Measurements from ENCODE around the gene TOP3B. TPM values are rescaled to one million over a fixed set of nuclear protein-coding genes. Genes with fewer than 3 reads are reported as not detected.
A peak's percentile ranks its signal among the peaks of the same experiment; 100 is the strongest.

The TOP3B gene
- total and polyA plus RNA-seq, 8 donors: 22.5 to 43.5 (median 30.6) TPM

GRCh38 chr22:21959274-21960074 is 23.1 kb downstream of the TOP3B start:
- Histone ChIP-seq H3K4me1 (no peaks in the 10 kb centered on the region), H3K27me3 (no peaks in the 10 kb centered on the region), H3K36me3 (peaks cover 0 to 69% of the 10 kb centered on the region in 2 donors), H3K27ac (no peak overlapping the region), H3K9me3 (no peaks in the 10 kb centered on the region), H3K4me3 (no peak overlapping the region)
- DNase-seq (no peak), ATAC-seq (no peak)
- intact Hi-C loops (cut with DNase I): no loop called here
- TF ChIP-seq CTCF (IDR thresholded peaks at IDR 0.05): no peak

- intact Hi-C loops (cut with DNase I): no loop called here
- ATAC-seq (no peak), DNase-seq (no peak)
- no peaks in the 10 kb centered on the region for H3K27me3 ChIP-seq
- no peaks in the 10 kb centered on the region for H3K4me1 ChIP-seq
- no peak for TF ChIP-seq CTCF (IDR thresholded peaks at IDR 0.05)
- H3K9me3 ChIP-seq: no peaks in the 10 kb centered on the region
- H3K4me3 ChIP-seq: no peak overlapping the region
- no peak overlapping the region for H3K27ac ChIP-seq
- peaks cover 0 to 60% of the 10 kb centered on the region in 2 donors for H3K36me3 ChIP-seq
Measured at GRCh38 chr22:21958360-21959273, 24.0 kb downstream of the TOP3B start.

- Histone ChIP-seq H3K9me3 (no peaks in the 10 kb centered on the region), H3K4me1 (peaks cover 8 to 48% of the 10 kb centered on the region in 2 donors), H3K27ac (peak within 1 kb of the TSS; percentile 19 to 98), H3K36me3 (peaks cover 0 to 3% of the 10 kb centered on the region in 2 donors), H3K4me3 (peak within 1 kb of the TSS; percentile 59 to 75), H3K27me3 (no peaks in the 10 kb centered on the region)
- peak; percentile 84 to 99 (median 88) for DNase-seq
- intact Hi-C loops (cut with DNase I): no loop called here
- ATAC-seq: peak; percentile 93
- peak; percentile 87 to 92 for TF ChIP-seq CTCF (IDR thresholded peaks at IDR 0.05)
Measured at GRCh38 chr22:21952586-21953571, 29.7 kb downstream of the TOP3B start, which contains the start of gene PPM1F. Gene PPM1F, minus strand, starts transcription at chr22:21952848. Its CDS starts 6,800 bp downstream, at chr22:21946048.

GRCh38 chr22:21951931-21952465 is 30.6 kb downstream of the TOP3B start:
- H3K4me1 ChIP-seq: peaks cover 17 to 57% of the 10 kb centered on the region in 2 donors
- H3K27ac ChIP-seq: peak overlapping the region; percentile 19 to 98
- no peaks in the 10 kb centered on the region for H3K36me3 ChIP-seq
- intact Hi-C loops (cut with DNase I): no loop called here
- peak in 2 of 4 donors; percentile 49 to 88 for DNase-seq
- TF ChIP-seq CTCF (IDR thresholded peaks at IDR 0.05): no peak
- no peaks in the 10 kb centered on the region for H3K9me3 ChIP-seq
- ATAC-seq: peak; percentile 69
- no peaks in the 10 kb centered on the region for H3K27me3 ChIP-seq
- peak overlapping the region; percentile 59 to 75 for H3K4me3 ChIP-seq

All from left lung (tissue), 10 donors.